ENCODE data around the gene ABCA5. TPM values are rescaled to one million over a fixed set of nuclear protein-coding genes. Genes with fewer than 3 reads are reported as not detected.

Gene ABCA5
- polyA plus RNA-seq, 1 experiment = 6.5 TPM

DNA sequence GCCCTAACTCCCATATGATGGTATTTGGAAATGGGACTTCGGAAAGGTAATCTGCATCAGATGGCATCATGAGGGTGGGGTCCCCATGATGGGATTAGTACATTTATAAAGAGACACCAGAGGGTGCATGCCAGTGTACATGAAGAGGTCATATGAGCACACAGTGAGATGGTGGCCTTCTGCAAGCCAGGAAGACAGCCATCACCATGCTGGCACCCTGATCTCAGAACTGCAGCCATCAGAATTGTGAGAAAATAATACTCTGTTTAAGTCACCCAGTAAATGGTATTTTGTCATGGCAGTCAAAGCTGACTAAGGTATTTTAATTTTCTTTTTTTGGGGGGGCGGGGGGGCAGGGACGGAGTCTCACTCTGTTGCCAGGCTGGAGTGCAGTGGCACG is 51.2 kb downstream of the ABCA5 start:
- Histone ChIP-seq H3K27me3 (ENCODE audit: control insufficient read depth, insufficient read depth, low read length) (no peaks in the 10 kb centered on the region), H3K4me3 (ENCODE audit: low read depth, low read length) (no peak overlapping the region), H3K36me3 (ENCODE audit: control insufficient read depth, insufficient read depth, low read length) (no peaks in the 10 kb centered on the region)
- CTCF ChIA-PET = no interaction called here
- TF ChIP-seq, protein P1, sequence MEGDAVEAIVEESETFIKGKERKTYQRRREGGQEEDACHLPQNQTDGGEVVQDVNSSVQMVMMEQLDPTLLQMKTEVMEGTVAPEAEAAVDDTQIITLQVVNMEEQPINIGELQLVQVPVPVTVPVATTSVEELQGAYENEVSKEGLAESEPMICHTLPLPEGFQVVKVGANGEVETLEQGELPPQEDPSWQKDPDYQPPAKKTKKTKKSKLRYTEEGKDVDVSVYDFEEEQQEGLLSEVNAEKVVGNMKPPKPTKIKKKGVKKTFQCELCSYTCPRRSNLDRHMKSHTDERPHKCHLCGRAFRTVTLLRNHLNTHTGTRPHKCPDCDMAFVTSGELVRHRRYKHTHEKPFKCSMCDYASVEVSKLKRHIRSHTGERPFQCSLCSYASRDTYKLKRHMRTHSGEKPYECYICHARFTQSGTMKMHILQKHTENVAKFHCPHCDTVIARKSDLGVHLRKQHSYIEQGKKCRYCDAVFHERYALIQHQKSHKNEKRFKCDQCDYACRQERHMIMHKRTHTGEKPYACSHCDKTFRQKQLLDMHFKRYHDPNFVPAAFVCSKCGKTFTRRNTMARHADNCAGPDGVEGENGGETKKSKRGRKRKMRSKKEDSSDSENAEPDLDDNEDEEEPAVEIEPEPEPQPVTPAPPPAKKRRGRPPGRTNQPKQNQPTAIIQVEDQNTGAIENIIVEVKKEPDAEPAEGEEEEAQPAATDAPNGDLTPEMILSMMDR (IDR thresholded peaks at IDR 0.05; ENCODE audit: insufficient read depth, low read depth, low read length) = no peak
- POLR2A ChIA-PET = no interaction called here
- no peak for DNase-seq (ENCODE audit: low read depth)

DNA sequence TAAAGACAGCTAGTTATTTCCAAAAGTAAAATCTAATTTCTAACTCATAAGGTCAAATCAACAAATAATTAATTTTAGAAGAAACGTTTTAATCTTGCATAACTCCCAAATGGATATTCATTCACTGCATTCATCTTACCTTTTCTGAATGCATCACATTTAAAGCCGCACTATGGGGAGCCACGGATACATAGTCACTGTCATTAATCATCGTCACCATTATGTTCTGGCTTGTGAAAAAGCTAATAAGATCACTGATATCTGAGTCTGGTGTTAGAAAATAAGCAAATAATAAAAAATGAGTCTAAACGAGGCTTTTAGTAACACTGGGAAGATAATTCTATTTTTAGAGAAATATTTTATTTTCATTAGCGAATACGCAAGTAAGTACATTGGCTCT is 55.9 kb downstream of the ABCA5 start:
- no peaks in the 10 kb centered on the region for H3K27me3 ChIP-seq (ENCODE audit: control insufficient read depth, insufficient read depth, low read length)
- H3K36me3 ChIP-seq (ENCODE audit: control insufficient read depth, insufficient read depth, low read length) = no peaks in the 10 kb centered on the region
- TF ChIP-seq, protein P1 (IDR thresholded peaks at IDR 0.05; ENCODE audit: insufficient read depth, low read depth, low read length) = no peak
- DNase-seq (ENCODE audit: low read depth) = no peak
- ChIA-PET POLR2A (no interaction called here), CTCF (interaction anchor here (0.9 kb wide), 1 partner anchor 499 kb away, joined by 3 read pairs; no protein-coding TSS in a partner anchor)
- no peak overlapping the region for H3K4me3 ChIP-seq (ENCODE audit: low read depth, low read length)

DNA sequence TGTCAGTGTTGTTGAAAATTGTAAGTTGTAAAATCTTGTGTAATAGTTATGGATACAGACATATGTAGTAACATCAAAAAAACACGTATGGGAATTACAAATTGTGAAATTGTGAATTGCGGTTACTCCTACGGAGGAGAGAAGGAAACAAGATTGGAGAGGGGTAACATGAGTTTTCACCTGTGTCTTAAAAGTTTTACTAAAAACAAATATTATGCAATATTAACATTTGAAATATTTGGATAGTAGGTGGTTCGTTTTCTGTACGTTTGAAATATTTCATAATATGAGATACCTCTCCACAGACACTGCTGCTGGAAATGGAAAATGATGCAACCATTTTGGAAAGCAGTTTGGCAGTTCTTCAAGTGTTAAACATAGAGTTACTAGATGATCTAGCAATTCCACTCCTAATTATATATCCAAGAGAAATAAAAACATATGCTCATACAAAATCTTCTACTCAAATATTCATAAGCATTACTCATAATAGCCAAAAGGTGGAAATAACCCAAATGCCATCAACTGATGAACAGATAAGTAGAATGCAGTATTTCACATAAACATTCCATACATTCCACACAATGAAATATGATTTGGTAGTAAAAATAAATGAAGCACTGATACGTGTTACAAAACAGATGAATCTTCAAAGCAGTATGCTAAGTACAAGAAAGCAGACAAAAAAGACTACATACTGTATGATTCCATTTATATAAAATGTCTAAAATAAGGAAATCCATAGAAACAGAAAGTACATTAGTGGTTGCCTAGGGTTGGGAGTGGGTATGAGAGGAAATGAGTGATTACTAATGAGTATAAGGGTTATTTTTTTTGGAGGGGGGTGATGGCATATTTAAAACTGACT is 57.6 kb downstream of the ABCA5 start:
- ChIA-PET CTCF (interaction anchor here (0.6 to 1.0 kb wide), 2 partner anchors 245 to 257 kb away, joined by 3 to 4 read pairs; no protein-coding TSS in a partner anchor), POLR2A (no interaction called here)
- Histone ChIP-seq H3K4me3 (ENCODE audit: low read depth, low read length) (no peak overlapping the region), H3K27me3 (ENCODE audit: control insufficient read depth, insufficient read depth, low read length) (no peaks in the 10 kb centered on the region), H3K36me3 (ENCODE audit: control insufficient read depth, insufficient read depth, low read length) (no peaks in the 10 kb centered on the region)
- DNase-seq (ENCODE audit: low read depth) = peak; percentile 15
- TF ChIP-seq, protein P1 (IDR thresholded peaks at IDR 0.05; ENCODE audit: insufficient read depth, low read depth, low read length) = no peak

DNA sequence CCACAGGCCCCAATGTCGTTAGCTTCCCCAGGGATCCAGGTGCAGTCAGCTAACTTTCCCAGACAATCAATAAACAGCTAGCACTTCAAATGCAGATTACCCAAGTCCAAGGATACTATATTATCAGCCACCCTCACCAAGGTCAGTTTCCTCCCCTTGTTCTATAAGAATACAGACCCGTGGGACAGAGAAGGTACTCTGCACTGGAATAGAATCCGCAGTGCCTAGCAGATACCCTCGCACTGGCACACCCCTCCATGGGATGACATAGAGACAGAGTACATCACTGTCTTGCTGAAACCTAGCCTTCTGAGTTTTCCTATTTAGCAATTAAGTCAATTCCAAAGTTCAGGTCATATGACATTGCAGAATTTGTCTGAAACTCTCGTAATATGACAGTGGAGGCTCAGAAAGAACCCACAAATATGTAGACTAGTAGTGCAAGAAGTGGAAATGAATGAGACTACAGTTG is 58.4 kb downstream of the ABCA5 start:
- DNase-seq (ENCODE audit: low read depth) = no peak
- POLR2A ChIA-PET = no interaction called here
- TF ChIP-seq, protein P1 (IDR thresholded peaks at IDR 0.05; ENCODE audit: insufficient read depth, low read depth, low read length) = no peak
- Histone ChIP-seq H3K36me3 (ENCODE audit: control insufficient read depth, insufficient read depth, low read length) (no peaks in the 10 kb centered on the region), H3K27me3 (ENCODE audit: control insufficient read depth, insufficient read depth, low read length) (no peaks in the 10 kb centered on the region), H3K4me3 (ENCODE audit: low read depth, low read length) (no peak overlapping the region)
- CTCF ChIA-PET = interaction anchor here (0.6 to 1.0 kb wide), 2 partner anchors 246 to 258 kb away, joined by 3 to 4 read pairs; no protein-coding TSS in a partner anchor

DNA sequence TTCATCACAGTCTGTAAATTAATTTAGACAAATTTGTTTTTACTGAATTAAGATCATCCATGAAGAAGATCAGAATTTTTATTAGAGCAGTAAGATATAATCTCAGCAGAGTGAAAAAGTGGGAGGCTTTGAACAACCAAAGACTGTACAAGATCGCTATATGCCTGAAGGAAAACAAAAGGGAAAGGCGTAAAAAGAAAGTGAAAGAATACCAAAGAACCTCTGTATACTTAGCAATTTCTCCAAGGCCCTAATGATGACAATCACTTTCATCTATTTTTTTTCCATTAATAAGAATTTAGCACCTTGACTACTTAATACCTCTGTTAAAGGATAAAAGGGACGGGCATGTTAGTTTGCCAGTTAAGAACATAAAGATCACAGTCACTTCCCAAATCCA is 59.7 kb downstream of the ABCA5 start:
- POLR2A ChIA-PET = no interaction called here
- DNase-seq (ENCODE audit: low read depth) = no peak
- no peaks in the 10 kb centered on the region for H3K27me3 ChIP-seq (ENCODE audit: control insufficient read depth, insufficient read depth, low read length)
- H3K36me3 ChIP-seq (ENCODE audit: control insufficient read depth, insufficient read depth, low read length) = no peaks in the 10 kb centered on the region
- CTCF ChIA-PET = no interaction called here
- H3K4me3 ChIP-seq (ENCODE audit: low read depth, low read length) = no peak overlapping the region
- TF ChIP-seq, protein P1 (IDR thresholded peaks at IDR 0.05; ENCODE audit: insufficient read depth, low read depth, low read length) = no peak

All from BJ (cell line).